ENCODE measurements around the gene DPF3. TPM values are rescaled to one million over a fixed set of nuclear protein-coding genes. Genes with fewer than 3 reads are reported as not detected.

The DPF3 gene
- total and polyA plus RNA-seq, 9 of the 15 experiments (the other 6 are each of a cell fraction or from before 2014, with no cell fraction given) = 0.21 to 4.9 (median 1.2) TPM

- TF ChIP-seq ZNF398 (CRISPR knock-in tag; IDR thresholded peaks at IDR 0.05) (no peak), ZNF551 (CRISPR knock-in tag; IDR thresholded peaks at IDR 0.05) (no peak), HDAC2 (IDR thresholded peaks at IDR 0.05) (no peak), TAF9B (IDR thresholded peaks at IDR 0.05; ENCODE audit: partially characterized antibody) (no peak), ZNF274 (IDR thresholded peaks at IDR 0.05; ENCODE audit: borderline replicate concordance, low read depth, low read length) (no peak)
Observed at GRCh38 chr14:72678356-72678755, 215.5 kb downstream of the DPF3 start (continued).

GRCh38 chr14:72677664-72678063 is 216.2 kb downstream of the DPF3 start:
- Histone ChIP-seq H2AFZ (ENCODE audit: low read depth, low read length) (no peak overlapping the region), H3K9me1 (ENCODE audit: control insufficient read depth, insufficient read depth, low read length) (no peaks in the 10 kb centered on the region), H3K9ac (ENCODE audit: insufficient read depth in 1 of 2, low read depth in 2 of 2, low read length in 2 of 2) (no peak overlapping the region), H3K27me3 (ENCODE audit: control insufficient read depth in 2 of 2, insufficient read depth in 2 of 2, low read length in 2 of 2) (peaks cover 0 to 3% of the 10 kb centered on the region in 2 experiments; a peak in 2 of 5 replicates), H3K4me1 (replicated peaks in 1 of 2; ENCODE audit: control insufficient read depth in 2 of 2, insufficient read depth in 2 of 2, low read length in 2 of 2) (no peaks in the 10 kb centered on the region), H3K27ac (ENCODE audit: extremely low read depth, low read depth, low read length) (no peak overlapping the region), H4K20me1 (replicated peaks; ENCODE audit: control insufficient read depth, insufficient read depth, low read length) (no peaks in the 10 kb centered on the region), H3K4me2 (ENCODE audit: insufficient read depth, low read length) (no peak overlapping the region), H3K9me3 (replicated peaks; ENCODE audit: control insufficient read depth, insufficient read depth, low read depth, low read length) (no peaks in the 10 kb centered on the region), H3K4me3 (no peak overlapping the region), H3K36me3 (ENCODE audit: control insufficient read depth, insufficient read depth, low read length) (no peaks in the 10 kb centered on the region), H3K79me2 (ENCODE audit: control insufficient read depth, insufficient read depth, low read length) (no peaks in the 10 kb centered on the region)
- ATAC-seq = no peak
- in situ Hi-C loops (cut with MboI) (no loop called here), intact Hi-C loops (cut with micrococcal nuclease) (no loop called here)
- no peak for DNase-seq (ENCODE audit: extremely low read depth in 1 of 4, low spot score in 3 of 4)
- POLR2A ChIA-PET = interaction anchor here (1.0 kb wide), 1 partner anchor 11 kb away, joined by 5 read pairs; no protein-coding TSS in a partner anchor
- WGBS (ENCODE audit: insufficient coverage, low coverage, missing lambda C conversion rate) = 8% methylated on average over 4 of the region's 4 CpGs
- no peak for FAIRE-seq
- CTCF ChIA-PET (ENCODE audit: low intra/inter-chr PET ratio) = no interaction called here
- BruUV-seq (replicated peaks) = no TSS peak
- TF ChIP-seq HNRNPK (IDR thresholded peaks at IDR 0.05; ENCODE audit: low read depth, low read length, poor library complexity, severe bottlenecking) = no peak
- TF ChIP-seq PML (IDR thresholded peaks at IDR 0.05; ENCODE audit: low read length) = no peak
- no peak for TF ChIP-seq CREB1 (IDR thresholded peaks at IDR 0.05)
- TF ChIP-seq CREB1 (CRISPR knock-in tag; IDR thresholded peaks at IDR 0.05) = no peak
- TF ChIP-seq ARID1B (IDR thresholded peaks at IDR 0.05) = no peak
- TF ChIP-seq SREBF1 (IDR thresholded peaks at IDR 0.05; ENCODE audit: borderline replicate concordance, low read depth, low read length) = no peak
- no peak for TF ChIP-seq CREB5 (CRISPR knock-in tag; IDR thresholded peaks at IDR 0.05)
- TF ChIP-seq USF2 (CRISPR knock-in tag; IDR thresholded peaks at IDR 0.05) = no peak
- no peak for TF ChIP-seq ZFP91 (CRISPR knock-in tag; IDR thresholded peaks at IDR 0.05)
- TF ChIP-seq KDM1A (IDR thresholded peaks at IDR 0.05) = no peak
- no peak for TF ChIP-seq HDAC6 (IDR thresholded peaks at IDR 0.05; ENCODE audit: low read depth, low read length)

Measured in K562 (cell line).